ENCODE measurements around the gene C5orf58.

GRCh38 chr5:170275376-170275994 lies 42.7 kb downstream of the C5orf58 start:
- TF ChIP-seq ZNF70 (CRISPR knock-in tag; IDR thresholded peaks at IDR 0.05): no peak
- TF ChIP-seq PPARA (CRISPR knock-in tag; IDR thresholded peaks at IDR 0.05; ENCODE audit: borderline replicate concordance): no peak
- no peak for TF ChIP-seq PATZ1 (CRISPR knock-in tag; IDR thresholded peaks at IDR 0.05; ENCODE audit: borderline replicate concordance)
- no peak for TF ChIP-seq RARB (CRISPR knock-in tag; IDR thresholded peaks at IDR 0.05)
- no peak for TF ChIP-seq ZFP30 (CRISPR knock-in tag; IDR thresholded peaks at IDR 0.05)
- no peak for TF ChIP-seq CREB5 (CRISPR knock-in tag; IDR thresholded peaks at IDR 0.05; ENCODE audit: low read depth)
- no peak for TF ChIP-seq GLIS3 (CRISPR knock-in tag; IDR thresholded peaks at IDR 0.05)
- TF ChIP-seq, protein P1, sequence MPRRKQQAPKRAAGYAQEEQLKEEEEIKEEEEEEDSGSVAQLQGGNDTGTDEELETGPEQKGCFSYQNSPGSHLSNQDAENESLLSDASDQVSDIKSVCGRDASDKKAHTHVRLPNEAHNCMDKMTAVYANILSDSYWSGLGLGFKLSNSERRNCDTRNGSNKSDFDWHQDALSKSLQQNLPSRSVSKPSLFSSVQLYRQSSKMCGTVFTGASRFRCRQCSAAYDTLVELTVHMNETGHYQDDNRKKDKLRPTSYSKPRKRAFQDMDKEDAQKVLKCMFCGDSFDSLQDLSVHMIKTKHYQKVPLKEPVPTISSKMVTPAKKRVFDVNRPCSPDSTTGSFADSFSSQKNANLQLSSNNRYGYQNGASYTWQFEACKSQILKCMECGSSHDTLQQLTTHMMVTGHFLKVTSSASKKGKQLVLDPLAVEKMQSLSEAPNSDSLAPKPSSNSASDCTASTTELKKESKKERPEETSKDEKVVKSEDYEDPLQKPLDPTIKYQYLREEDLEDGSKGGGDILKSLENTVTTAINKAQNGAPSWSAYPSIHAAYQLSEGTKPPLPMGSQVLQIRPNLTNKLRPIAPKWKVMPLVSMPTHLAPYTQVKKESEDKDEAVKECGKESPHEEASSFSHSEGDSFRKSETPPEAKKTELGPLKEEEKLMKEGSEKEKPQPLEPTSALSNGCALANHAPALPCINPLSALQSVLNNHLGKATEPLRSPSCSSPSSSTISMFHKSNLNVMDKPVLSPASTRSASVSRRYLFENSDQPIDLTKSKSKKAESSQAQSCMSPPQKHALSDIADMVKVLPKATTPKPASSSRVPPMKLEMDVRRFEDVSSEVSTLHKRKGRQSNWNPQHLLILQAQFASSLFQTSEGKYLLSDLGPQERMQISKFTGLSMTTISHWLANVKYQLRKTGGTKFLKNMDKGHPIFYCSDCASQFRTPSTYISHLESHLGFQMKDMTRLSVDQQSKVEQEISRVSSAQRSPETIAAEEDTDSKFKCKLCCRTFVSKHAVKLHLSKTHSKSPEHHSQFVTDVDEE (CRISPR knock-in tag; IDR thresholded peaks at IDR 0.05): no peak
